GM23338 (cell line): ENCODE results near the gene ADSL. TPM values are rescaled to one million over a fixed set of nuclear protein-coding genes. Genes with fewer than 3 reads are reported as not detected.

Experiments used
- ATAC-seq: fragments of 200-7000 bp; cut with Tn5 transposase; 3 replicates; pipeline ENCODE4 v1.9.1; 2020
- DNase-seq: peaks from one replicate; pipeline ENCODE4 v3.0.0-alpha.2; 2015; ENCODE audit warnings: low spot score
- H2AFZ ChIP-seq: fragments of 200-600 bp; sonication (generic); 2 replicates; pipeline ENCODE4 v1.8.0; 2016; ENCODE audit warnings: antibody characterized with exemption, mild to moderate bottlenecking, moderate library complexity
- H3F3A ChIP-seq: fragments of 200-600 bp; sonication (generic); replicated peaks from 2 replicates; pipeline ENCODE4 v1.8.0; 2017; ENCODE audit warnings: antibody characterized with exemption, mixed run types, low read depth
- H3K27ac ChIP-seq: fragments of 200-600 bp; sonication (generic); 2 replicates; pipeline ENCODE4 v1.6.1; 2016; ENCODE audit warnings: low read depth
- H3K27me3 ChIP-seq: fragments of 200-600 bp; sonication (generic); 2 replicates; pipeline ENCODE4 v1.8.0; 2016; ENCODE audit warnings: mild to moderate bottlenecking, mixed run types, moderate library complexity; ENCODE audit not compliant: insufficient read depth
- H3K36me3 ChIP-seq: fragments of 200-600 bp; sonication (generic); 2 replicates; pipeline ENCODE4 v1.8.0; 2016; ENCODE audit warnings: mild to moderate bottlenecking; ENCODE audit not compliant: insufficient read depth
- H3K4me1 ChIP-seq: fragments of 200-600 bp; sonication (generic); 2 replicates; pipeline ENCODE4 v1.8.0; 2016; ENCODE audit warnings: mild to moderate bottlenecking, moderate library complexity; ENCODE audit not compliant: insufficient read depth
- H3K4me2 ChIP-seq: fragments of 200-600 bp; sonication (generic); 2 replicates; pipeline ENCODE4 v1.7.1; 2017; ENCODE audit warnings: mixed run types
- H3K4me3 ChIP-seq: fragments of 200-600 bp; sonication (generic); 2 replicates; pipeline ENCODE4 v1.6.1; 2016; ENCODE audit warnings: mixed run types
- H3K79me2 ChIP-seq: fragments of 200-600 bp; sonication (generic); replicated peaks from 2 replicates; pipeline ENCODE4 v1.8.0; 2017; ENCODE audit warnings: mild to moderate bottlenecking; ENCODE audit not compliant: insufficient read depth
- H3K9me2 ChIP-seq: fragments of 200-600 bp; sonication (generic); 2 replicates; pipeline ENCODE4 v1.8.0; 2017; ENCODE audit not compliant: insufficient read depth
- H4K20me1 ChIP-seq: fragments of 200-600 bp; sonication (generic); replicated peaks from 2 replicates; pipeline ENCODE4 v1.8.0; 2017; ENCODE audit warnings: mild to moderate bottlenecking; ENCODE audit not compliant: insufficient read depth
- H3K27ac Mint-ChIP-seq: 2 replicates; pipeline ENCODE4 v1.8.0; 2020; ENCODE audit warnings: inconsistent platforms, mild to moderate bottlenecking, moderate library complexity, mixed read lengths
- H3K27me3 Mint-ChIP-seq: 3 replicates; pipeline ENCODE4 v1.8.0; 2022; ENCODE audit warnings: low read depth, mild to moderate bottlenecking, moderate library complexity, mixed read lengths, inconsistent platforms; ENCODE audit not compliant: insufficient read depth, poor library complexity
- H3K36me3 Mint-ChIP-seq: 3 replicates; pipeline ENCODE4 v1.8.0; 2021; ENCODE audit warnings: low read depth, mild to moderate bottlenecking, inconsistent platforms, moderate library complexity, mixed read lengths
- H3K4me1 Mint-ChIP-seq: 3 replicates; pipeline ENCODE4 v1.8.0; 2020; ENCODE audit warnings: mild to moderate bottlenecking, inconsistent platforms, mixed read lengths
- H3K4me3 Mint-ChIP-seq: 3 replicates; pipeline ENCODE4 v1.8.0; 2021; ENCODE audit warnings: moderate library complexity, mild to moderate bottlenecking, inconsistent platforms, mixed read lengths
- H3K9me3 Mint-ChIP-seq: 3 replicates; pipeline ENCODE4 v1.8.0; 2020; ENCODE audit warnings: moderate library complexity, mild to moderate bottlenecking, inconsistent platforms, mixed read lengths
- CREB1 ChIP-seq: fragments of 250-450 bp; sonication (Bioruptor Pico); IDR thresholded peaks from 2 replicates; pipeline ENCODE4 v1.5.0; 2020; ENCODE audit warnings: low read depth, mild to moderate bottlenecking, moderate library complexity
- CTCF ChIP-seq, 2 experiments: fragments of 200-600 bp in 1 of 2; sonication (generic) in 1 of 2; conservative IDR thresholded peaks; 2 replicates each; pipeline versions ENCODE4 v1.5.1 to v1.6.1; 2016 to 2017; ENCODE audit warnings: antibody characterized with exemption in 2 of 2, low read depth in 2 of 2, mild to moderate bottlenecking in 2 of 2, moderate library complexity in 1 of 2
- ETS1 ChIP-seq: IDR thresholded peaks from 2 replicates; pipeline ENCODE4 v1.6.1; 2016; ENCODE audit warnings: antibody characterized with exemption
- EZH2 ChIP-seq: fragments of 200-600 bp; sonication (generic); IDR thresholded peaks from one replicate; pipeline ENCODE4 v1.8.0; 2017; ENCODE audit warnings: antibody characterized with exemption, mild to moderate bottlenecking, low read depth; ENCODE audit not compliant: unreplicated experiment
- EZH2phosphoT487 ChIP-seq: fragments of 200-600 bp; sonication (generic); IDR thresholded peaks from one replicate; pipeline ENCODE4 v1.8.1; 2018; ENCODE audit warnings: antibody characterized with exemption; ENCODE audit not compliant: unreplicated experiment
- JUNB ChIP-seq: IDR thresholded peaks from one replicate; pipeline ENCODE4 v1.6.1; 2016; ENCODE audit warnings: antibody characterized with exemption; ENCODE audit not compliant: unreplicated experiment
- REST ChIP-seq: IDR thresholded peaks from one replicate; pipeline ENCODE4 v1.6.1; 2018; ENCODE audit warnings: antibody characterized with exemption; ENCODE audit not compliant: unreplicated experiment
- STAT1 ChIP-seq: IDR thresholded peaks from one replicate; pipeline ENCODE4 v1.6.1; 2016; ENCODE audit warnings: antibody characterized with exemption; ENCODE audit not compliant: unreplicated experiment
- ZNF114 ChIP-seq: fragments of 250-450 bp; sonication (Bioruptor Pico); IDR thresholded peaks from 2 replicates; pipeline ENCODE4 v1.5.0; 2020; ENCODE audit warnings: mild to moderate bottlenecking, moderate library complexity
- ZNF331 ChIP-seq: fragments of 250-450 bp; sonication (Bioruptor Pico); IDR thresholded peaks from 2 replicates; pipeline ENCODE4 v1.5.0; 2020; ENCODE audit warnings: low read depth, mild to moderate bottlenecking, moderate library complexity
- polyA plus RNA-seq: library from polyadenylated mRNA; unstranded; fragments of >200 nt; fragmentation: Nextera tagmentation; extraction: Ambion mirVana; gene quantifications from 2 replicates; pipeline ENCODE4 v1.2.1, GENCODE V29; 2016
- total RNA-seq: library from RNA; depleted of rRNA; stranded (reverse); fragments of >200 nt; shearing (Covaris generic); gene quantifications from 2 replicates; pipeline ENCODE4 v1.2.3, GENCODE V29; 2014

Gene ADSL
- total and polyA plus RNA-seq, 2 experiments from 2014 or later: 120 to 232 TPM

GRCh38 chr22:40405178-40406062, 59.1 kb downstream of the ADSL start:
- H3K27ac Mint-ChIP-seq: no peak overlapping the region
- Histone ChIP-seq H3K4me1 (no peaks in the 10 kb centered on the region), H3K36me3 (no peaks in the 10 kb centered on the region; the same call in 1 of the 2 replicates), H3K27me3 (no peaks in the 10 kb centered on the region), H3K79me2 (no peaks in the 10 kb centered on the region), H3K4me3 (no peak overlapping the region), H4K20me1 (no peaks in the 10 kb centered on the region), H3K4me2 (no peak overlapping the region), H3K27ac (no peak overlapping the region), H3K9me2 (no peaks in the 10 kb centered on the region), H2AFZ (no peak overlapping the region), H3F3A (no peaks in the 10 kb centered on the region)
- H3K4me1 Mint-ChIP-seq: no peaks in the 10 kb centered on the region
- DNase-seq (no peak), ATAC-seq (no peak)
- H3K4me3 Mint-ChIP-seq: no peak overlapping the region
- H3K27me3 Mint-ChIP-seq: peaks cover 9% of the 10 kb centered on the region
- no peaks in the 10 kb centered on the region; the same call in 2 of the 3 replicates for H3K9me3 Mint-ChIP-seq
- TF ChIP-seq STAT1 (no peak), EZH2phosphoT487 (no peak), ETS1 (no peak), CREB1 (CRISPR knock-in tag) (no peak), REST (no peak)
- H3K36me3 Mint-ChIP-seq: peaks cover 26% of the 10 kb centered on the region

- no peak for ATAC-seq
- Histone ChIP-seq H3K4me3 (no peak overlapping the region), H2AFZ (no peak overlapping the region), H3K4me2 (no peak overlapping the region), H3K27ac (no peak overlapping the region), H4K20me1 (no peaks in the 10 kb centered on the region), H3K4me1 (no peaks in the 10 kb centered on the region), H3F3A (no peaks in the 10 kb centered on the region), H3K36me3 (peaks cover 7% of the 10 kb centered on the region; the same call in 1 of the 2 replicates), H3K27me3 (no peaks in the 10 kb centered on the region), H3K79me2 (no peaks in the 10 kb centered on the region), H3K9me2 (no peaks in the 10 kb centered on the region)
- no peaks in the 10 kb centered on the region; the same call in 2 of the 3 replicates for H3K9me3 Mint-ChIP-seq
- peaks cover 27% of the 10 kb centered on the region for H3K36me3 Mint-ChIP-seq
- H3K27me3 Mint-ChIP-seq: peaks cover 8% of the 10 kb centered on the region
- H3K4me1 Mint-ChIP-seq: no peaks in the 10 kb centered on the region
- no peak overlapping the region for H3K4me3 Mint-ChIP-seq
- H3K27ac Mint-ChIP-seq: no peak overlapping the region
- no peak for DNase-seq
- TF ChIP-seq ZNF114 (no peak), STAT1 (no peak), ETS1 (no peak), EZH2 (no peak), ZNF331 (no peak), CREB1 (CRISPR knock-in tag) (no peak), JUNB (no peak), CTCF (conservative IDR thresholded peaks at IDR 0.05; ENCODE audit: low read depth in 2 of 2) (no peak)
Measured at GRCh38 chr22:40406063-40406890, 60.0 kb downstream of the ADSL start.
